Astrocyte (in vitro differentiated cells and primary cell): Measurements from ENCODE around the gene USP32.

Experiments used
- CTCF ChIP-seq: IDR thresholded peaks from 2 replicates; pipeline ENCODE4 v1.5.1; 2011; ENCODE audit warnings: low read depth, mild to moderate bottlenecking, inconsistent platforms, low read length, moderate library complexity; ENCODE audit not compliant: insufficient read depth
- EZH2 ChIP-seq: IDR thresholded peaks from 2 replicates; pipeline ENCODE4 v1.6.1; 2012; ENCODE audit warnings: mild to moderate bottlenecking, low read length, inconsistent platforms; ENCODE audit not compliant: insufficient read depth

GRCh38 chr17:60351012-60351695 lies 40.8 kb downstream of the USP32 start:
- TF ChIP-seq EZH2 (no peak), CTCF (no peak)
